Measurements from ENCODE around the gene SLC35G3. TPM values are rescaled to one million over a fixed set of nuclear protein-coding genes. Genes with fewer than 3 reads are reported as not detected.

Gene SLC35G3
- total RNA-seq, 1 experiment from 2014 or later, result not detected

DNA sequence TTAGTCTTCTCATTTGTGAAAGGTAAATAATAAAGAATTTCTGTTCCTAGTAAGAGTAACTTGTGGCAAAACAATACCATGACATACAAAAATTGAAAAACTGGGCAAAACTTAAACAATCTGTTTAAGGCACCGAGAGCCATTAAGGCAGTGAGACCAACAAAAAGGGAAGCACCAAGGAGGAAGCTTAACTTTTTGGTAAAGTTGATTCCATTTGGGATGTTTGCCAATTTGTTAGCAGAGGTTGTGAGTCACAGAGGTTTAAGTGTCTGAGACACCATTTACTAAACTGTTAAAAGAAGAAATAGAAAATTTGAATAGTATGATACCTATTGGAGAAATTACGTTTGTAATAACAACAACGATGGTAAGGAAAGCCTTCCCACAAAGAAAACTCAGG is 4.9 kb downstream of the SLC35G3 start:
- no peak for TF ChIP-seq POLR2AphosphoS5 (IDR thresholded peaks at IDR 0.05; ENCODE audit: low read depth, low read length)
- no peak for TF ChIP-seq TCF7L2 (IDR thresholded peaks at IDR 0.05; ENCODE audit: low read depth, low read length)
- TF ChIP-seq, protein P1, sequence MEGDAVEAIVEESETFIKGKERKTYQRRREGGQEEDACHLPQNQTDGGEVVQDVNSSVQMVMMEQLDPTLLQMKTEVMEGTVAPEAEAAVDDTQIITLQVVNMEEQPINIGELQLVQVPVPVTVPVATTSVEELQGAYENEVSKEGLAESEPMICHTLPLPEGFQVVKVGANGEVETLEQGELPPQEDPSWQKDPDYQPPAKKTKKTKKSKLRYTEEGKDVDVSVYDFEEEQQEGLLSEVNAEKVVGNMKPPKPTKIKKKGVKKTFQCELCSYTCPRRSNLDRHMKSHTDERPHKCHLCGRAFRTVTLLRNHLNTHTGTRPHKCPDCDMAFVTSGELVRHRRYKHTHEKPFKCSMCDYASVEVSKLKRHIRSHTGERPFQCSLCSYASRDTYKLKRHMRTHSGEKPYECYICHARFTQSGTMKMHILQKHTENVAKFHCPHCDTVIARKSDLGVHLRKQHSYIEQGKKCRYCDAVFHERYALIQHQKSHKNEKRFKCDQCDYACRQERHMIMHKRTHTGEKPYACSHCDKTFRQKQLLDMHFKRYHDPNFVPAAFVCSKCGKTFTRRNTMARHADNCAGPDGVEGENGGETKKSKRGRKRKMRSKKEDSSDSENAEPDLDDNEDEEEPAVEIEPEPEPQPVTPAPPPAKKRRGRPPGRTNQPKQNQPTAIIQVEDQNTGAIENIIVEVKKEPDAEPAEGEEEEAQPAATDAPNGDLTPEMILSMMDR (IDR thresholded peaks at IDR 0.05), result no peak
- TF ChIP-seq, protein P2, sequence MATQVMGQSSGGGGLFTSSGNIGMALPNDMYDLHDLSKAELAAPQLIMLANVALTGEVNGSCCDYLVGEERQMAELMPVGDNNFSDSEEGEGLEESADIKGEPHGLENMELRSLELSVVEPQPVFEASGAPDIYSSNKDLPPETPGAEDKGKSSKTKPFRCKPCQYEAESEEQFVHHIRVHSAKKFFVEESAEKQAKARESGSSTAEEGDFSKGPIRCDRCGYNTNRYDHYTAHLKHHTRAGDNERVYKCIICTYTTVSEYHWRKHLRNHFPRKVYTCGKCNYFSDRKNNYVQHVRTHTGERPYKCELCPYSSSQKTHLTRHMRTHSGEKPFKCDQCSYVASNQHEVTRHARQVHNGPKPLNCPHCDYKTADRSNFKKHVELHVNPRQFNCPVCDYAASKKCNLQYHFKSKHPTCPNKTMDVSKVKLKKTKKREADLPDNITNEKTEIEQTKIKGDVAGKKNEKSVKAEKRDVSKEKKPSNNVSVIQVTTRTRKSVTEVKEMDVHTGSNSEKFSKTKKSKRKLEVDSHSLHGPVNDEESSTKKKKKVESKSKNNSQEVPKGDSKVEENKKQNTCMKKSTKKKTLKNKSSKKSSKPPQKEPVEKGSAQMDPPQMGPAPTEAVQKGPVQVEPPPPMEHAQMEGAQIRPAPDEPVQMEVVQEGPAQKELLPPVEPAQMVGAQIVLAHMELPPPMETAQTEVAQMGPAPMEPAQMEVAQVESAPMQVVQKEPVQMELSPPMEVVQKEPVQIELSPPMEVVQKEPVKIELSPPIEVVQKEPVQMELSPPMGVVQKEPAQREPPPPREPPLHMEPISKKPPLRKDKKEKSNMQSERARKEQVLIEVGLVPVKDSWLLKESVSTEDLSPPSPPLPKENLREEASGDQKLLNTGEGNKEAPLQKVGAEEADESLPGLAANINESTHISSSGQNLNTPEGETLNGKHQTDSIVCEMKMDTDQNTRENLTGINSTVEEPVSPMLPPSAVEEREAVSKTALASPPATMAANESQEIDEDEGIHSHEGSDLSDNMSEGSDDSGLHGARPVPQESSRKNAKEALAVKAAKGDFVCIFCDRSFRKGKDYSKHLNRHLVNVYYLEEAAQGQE (IDR thresholded peaks at IDR 0.05; ENCODE audit: insufficient read depth in 1 of 2, low read depth in 2 of 2, low read length in 1 of 2), result no peak
- TF ChIP-seq SIN3A (IDR thresholded peaks at IDR 0.05; ENCODE audit: borderline replicate concordance, insufficient read depth, low read depth, low read length), result no peak
- no peaks in the 10 kb centered on the region for H3K9me3 ChIP-seq (ENCODE audit: control insufficient read depth, insufficient read depth, low read depth, low read length)
- intact Hi-C loops (cut with micrococcal nuclease; ENCODE audit: unreplicated experiment) (no loop called here), in situ Hi-C loops (cut with HindIII; ENCODE audit: low pct_unique_long_range_greater_than_20kb, low sequenced_read_pairs) (loop anchor here (25.0 kb wide), 1 partner anchor 348 kb away; the partner anchor contains the start of gene SLFN12L)
- POLR2A ChIA-PET, result no interaction called here
- DNase-seq (ENCODE audit: low read depth, low spot score) (no peak), ATAC-seq (no peak)
- H3K4me3 ChIP-seq (ENCODE audit: low read depth in 2 of 2, low read length in 2 of 2), result no peak overlapping the region
- H3K4me1 ChIP-seq (ENCODE audit: control insufficient read depth, insufficient read depth, low read length), result no peaks in the 10 kb centered on the region
- CTCF ChIA-PET, result no interaction called here
- no peaks in the 10 kb centered on the region for H3K27me3 ChIP-seq (ENCODE audit: control insufficient read depth, insufficient read depth, low read length)
- no peak overlapping the region for H3K27ac ChIP-seq (ENCODE audit: low read length)
- H3K36me3 ChIP-seq (ENCODE audit: control insufficient read depth, insufficient read depth, low read length), result no peaks in the 10 kb centered on the region
- BruUV-seq (replicated peaks), result no TSS peak

DNA sequence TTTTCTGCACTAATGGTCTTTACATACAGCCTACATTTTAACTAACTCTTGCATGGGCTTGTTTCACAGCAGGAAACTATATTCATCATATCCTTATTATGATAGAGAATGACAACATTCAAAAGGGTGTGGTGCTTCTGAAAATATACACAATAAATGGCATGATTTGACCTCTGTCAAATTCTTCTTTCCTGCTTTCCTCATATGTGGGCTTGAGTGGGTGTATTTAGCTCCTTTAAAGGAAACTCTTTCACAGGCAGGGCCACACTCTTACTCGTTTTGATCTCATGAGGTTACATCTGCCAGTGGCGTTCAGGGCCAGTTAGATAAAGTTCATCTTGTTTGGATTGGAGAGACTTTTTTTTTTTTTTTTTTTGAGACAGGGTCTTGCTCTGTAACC is 6.1 kb downstream of the SLC35G3 start:
- Histone ChIP-seq H3K27me3 (ENCODE audit: control insufficient read depth, insufficient read depth, low read length) (peaks cover 7% of the 10 kb centered on the region; the same call in 1 of the 2 replicates), H3K4me3 (ENCODE audit: low read depth in 2 of 2, low read length in 2 of 2) (no peak overlapping the region), H3K4me1 (ENCODE audit: control insufficient read depth, insufficient read depth, low read length) (no peaks in the 10 kb centered on the region), H3K9me3 (ENCODE audit: control insufficient read depth, insufficient read depth, low read depth, low read length) (no peaks in the 10 kb centered on the region), H3K36me3 (ENCODE audit: control insufficient read depth, insufficient read depth, low read length) (no peaks in the 10 kb centered on the region), H3K27ac (ENCODE audit: low read length) (no peak overlapping the region)
- intact Hi-C loops (cut with micrococcal nuclease; ENCODE audit: unreplicated experiment) (no loop called here), in situ Hi-C loops (cut with HindIII; ENCODE audit: low pct_unique_long_range_greater_than_20kb, low sequenced_read_pairs) (loop anchor here (25.0 kb wide), 1 partner anchor 349 kb away; the partner anchor contains the start of gene SLFN12L)
- ATAC-seq (no peak), DNase-seq (ENCODE audit: low read depth, low spot score) (no peak)
- ChIA-PET POLR2A (interaction anchor here (0.7 kb wide), 1 partner anchor 384 kb away, joined by 7 read pairs; no protein-coding TSS in a partner anchor), CTCF (no interaction called here)
- BruUV-seq (replicated peaks), result no TSS peak
- TF ChIP-seq, protein P2 (IDR thresholded peaks at IDR 0.05; ENCODE audit: insufficient read depth in 1 of 2, low read depth in 2 of 2, low read length in 1 of 2), result no peak
- TF ChIP-seq, protein P1 (IDR thresholded peaks at IDR 0.05), result no peak
- TF ChIP-seq SIN3A (IDR thresholded peaks at IDR 0.05; ENCODE audit: borderline replicate concordance, insufficient read depth, low read depth, low read length), result no peak
- no peak for TF ChIP-seq POLR2AphosphoS5 (IDR thresholded peaks at IDR 0.05; ENCODE audit: low read depth, low read length)
- no peak for TF ChIP-seq TCF7L2 (IDR thresholded peaks at IDR 0.05; ENCODE audit: low read depth, low read length)

Measured in Panc1 (cell line).